CD4-positive, alpha-beta T cell (primary cell): Measurements from ENCODE around the gene SGMS2. TPM values are rescaled to one million over a fixed set of nuclear protein-coding genes. Genes with fewer than 3 reads are reported as not detected.

Source experiments
- ATAC-seq: fragments of 200-7000 bp; cut with Tn5 transposase; one replicate; pipeline ENCODE4 v1.10.0; 2022; ENCODE audit warnings: mild to moderate bottlenecking; ENCODE audit not compliant: poor library complexity
- CTCF ChIA-PET: fragments of 350-600 bp; sonication (Branson Sonifier 250); formaldehyde crosslinking; loops from one replicate; lab custom pipeline; 2021; ENCODE audit warnings: antibody characterized with exemption, inconsistent platforms; lab: Charles Lee
- POLR2A ChIA-PET: fragments of 350-600 bp; sonication (Branson Sonifier 250); formaldehyde crosslinking; loops from one replicate; lab custom pipeline; 2021; ENCODE audit warnings: antibody characterized with exemption, inconsistent platforms; lab: Charles Lee
- DNase-seq, 14 experiments: peaks; one replicate each; pipeline ENCODE4 v3.0.0-alpha.2; 2013 to 2020; ENCODE audit warnings: mixed read lengths in 2 of 14
- H3K27ac ChIP-seq, 2 donors: one replicate each; pipeline versions ENCODE4 v1.5.1 to v1.7.0; 2013; ENCODE audit warnings: low read length in 2 of 2, low read depth in 1 of 2, mild to moderate bottlenecking in 1 of 2
- H3K27me3 ChIP-seq, 2 experiments: 1 replicate in 1 of 2; 2 replicates in 1 of 2; pipeline versions ENCODE4 v1.6.1 to v1.7.0; 2013; ENCODE audit warnings: low read length in 2 of 2, control low read depth in 1 of 2, mild to moderate bottlenecking in 1 of 2, moderate library complexity in 1 of 2; ENCODE audit not compliant: insufficient read depth in 2 of 2, control insufficient read depth in 1 of 2
- H3K36me3 ChIP-seq: one replicate; pipeline ENCODE4 v1.6.1; 2013; ENCODE audit warnings: low read length, control low read depth; ENCODE audit not compliant: insufficient read depth
- H3K4me1 ChIP-seq: one replicate; pipeline ENCODE4 v1.6.1; 2013; ENCODE audit warnings: low read length, control low read depth; ENCODE audit not compliant: insufficient read depth
- H3K4me3 ChIP-seq: one replicate; pipeline ENCODE4 v1.5.1; 2013; ENCODE audit warnings: mild to moderate bottlenecking, low read length, moderate library complexity
- H3K9me3 ChIP-seq, 2 experiments: 1 replicate in 1 of 2; 2 replicates in 1 of 2; pipeline versions ENCODE4 v1.6.1 to v1.7.0; 2013; ENCODE audit warnings: low read length in 2 of 2, mild to moderate bottlenecking in 2 of 2, control low read depth in 1 of 2, moderate library complexity in 1 of 2; ENCODE audit not compliant: control insufficient read depth in 1 of 2, insufficient read depth in 1 of 2
- H3K27ac Mint-ChIP-seq: one replicate; pipeline ENCODE4 v1.8.0; 2020; ENCODE audit warnings: mixed read lengths
- H3K27me3 Mint-ChIP-seq: one replicate; pipeline ENCODE4 v1.8.0; 2021; ENCODE audit warnings: mixed read lengths
- H3K36me3 Mint-ChIP-seq: one replicate; pipeline ENCODE4 v1.8.0; 2021; ENCODE audit warnings: low read depth, mixed read lengths
- H3K4me1 Mint-ChIP-seq: one replicate; pipeline ENCODE4 v1.8.0; 2021; ENCODE audit warnings: low read depth, mixed read lengths
- H3K4me3 Mint-ChIP-seq: one replicate; pipeline ENCODE4 v1.8.0; 2020; ENCODE audit warnings: mild to moderate bottlenecking, mixed read lengths
- H3K9me3 Mint-ChIP-seq: one replicate; pipeline ENCODE4 v1.8.0; 2020; ENCODE audit warnings: mixed read lengths
- CTCF ChIP-seq: fragments of 200-600 bp; IDR thresholded peaks from one replicate; pipeline ENCODE4 v1.8.0; 2022; ENCODE audit warnings: antibody characterized with exemption, mild to moderate bottlenecking
- intact Hi-C, 2 experiments: fragments of 100-400 bp; cut with DNase I in 1 of 2; cut with micrococcal nuclease in 1 of 2; formaldehyde crosslinking; loops; one replicate each; pipeline versions ENCODE4 v1.15.1 to v1.9.0; 2023 to 2025; cut with DNase I, micrococcal nuclease
- total RNA-seq, 174 experiments: library from RNA in 2 of 174; stranded (reverse) in 2 of 174; gene quantifications; one replicate each; pipeline ENCODE4 v1.2.3 and lab custom pipeline; 2021 to 2026

SGMS2 gene
- total RNA-seq, 2 experiments from 2014 or later, result 0.08 TPM; not detected in 1

DNA sequence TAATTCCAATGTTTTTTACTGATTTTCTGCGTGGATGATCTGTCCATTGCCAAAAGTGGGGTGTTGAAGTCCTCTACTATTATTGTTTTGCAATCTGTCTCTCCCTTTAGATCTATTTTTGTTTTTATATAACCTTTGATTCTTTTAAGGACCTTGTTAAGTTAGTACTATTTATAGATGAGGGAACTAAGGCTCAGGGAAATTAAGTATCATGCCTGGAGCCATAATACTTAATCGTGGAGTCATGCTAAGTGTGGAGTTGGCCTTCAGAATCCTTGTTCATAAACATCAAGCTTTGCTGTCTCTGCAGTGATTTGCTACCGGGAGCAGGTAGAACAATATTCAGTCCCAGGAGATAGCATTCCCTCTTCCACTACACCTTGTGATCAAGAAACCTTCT, 31.0 kb downstream of the SGMS2 start:
- H3K36me3 ChIP-seq, result no peaks in the 10 kb centered on the region
- CTCF ChIA-PET, result no interaction called here
- peaks cover 3 to 9% of the 10 kb centered on the region in 2 experiments for H3K27me3 ChIP-seq
- TF ChIP-seq CTCF, result no peak
- Mint-ChIP-seq H3K4me1 (peaks cover 9% of the 10 kb centered on the region), H3K9me3 (no peaks in the 10 kb centered on the region), H3K27me3 (peaks cover 4% of the 10 kb centered on the region), H3K36me3 (no peaks in the 10 kb centered on the region), H3K27ac (no peak overlapping the region), H3K4me3 (no peak overlapping the region)
- POLR2A ChIA-PET, result no interaction called here
- intact Hi-C loops, result no loop called here
- H3K4me3 ChIP-seq, result no peak overlapping the region
- no peaks in the 10 kb centered on the region for H3K4me1 ChIP-seq
- DNase-seq, result no peak
- no peaks in the 10 kb centered on the region for H3K9me3 ChIP-seq
- no peak overlapping the region for H3K27ac ChIP-seq
- ATAC-seq, result no peak

- CTCF ChIA-PET, result no interaction called here
- H3K27me3 Mint-ChIP-seq, result peaks cover 4% of the 10 kb centered on the region
Measured at GRCh38 chr4:107856901-107857300, 32.2 kb downstream of the SGMS2 start.

DNA sequence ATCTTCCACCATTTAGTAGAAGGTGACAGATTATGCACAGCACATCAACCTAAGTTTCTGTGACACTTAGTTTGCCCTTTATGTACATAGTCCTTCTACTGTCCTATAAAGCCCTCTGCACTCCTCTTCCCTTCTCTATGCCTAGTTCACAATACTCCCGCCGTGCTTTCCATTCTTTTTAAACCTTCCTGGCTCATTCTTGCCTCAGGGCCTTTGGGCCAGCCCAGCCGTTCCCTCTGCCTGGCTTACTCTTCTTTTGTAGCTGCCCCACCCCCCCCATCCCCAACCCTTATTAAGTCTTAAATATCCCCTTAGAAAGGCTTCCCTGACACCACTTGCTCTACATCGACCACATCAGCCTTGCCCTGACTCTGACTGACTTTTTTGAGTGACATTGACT, 33.0 kb downstream of the SGMS2 start:
- H3K27ac ChIP-seq, result no peak overlapping the region
- no peak overlapping the region for H3K4me3 Mint-ChIP-seq
- no peak overlapping the region for H3K27ac Mint-ChIP-seq
- H3K9me3 Mint-ChIP-seq, result no peaks in the 10 kb centered on the region
- no peaks in the 10 kb centered on the region for H3K4me1 Mint-ChIP-seq
- H3K27me3 Mint-ChIP-seq, result peaks cover 4% of the 10 kb centered on the region
- ATAC-seq (no peak), DNase-seq (no peak)
- no peaks in the 10 kb centered on the region for H3K9me3 ChIP-seq
- H3K4me3 ChIP-seq, result no peak overlapping the region
- ChIA-PET CTCF (no interaction called here), POLR2A (no interaction called here)
- peaks cover 3 to 20% of the 10 kb centered on the region in 2 experiments for H3K27me3 ChIP-seq
- H3K36me3 Mint-ChIP-seq, result no peaks in the 10 kb centered on the region
- no peaks in the 10 kb centered on the region for H3K36me3 ChIP-seq
- no peak for TF ChIP-seq CTCF
- intact Hi-C loops, result no loop called here
- H3K4me1 ChIP-seq, result no peaks in the 10 kb centered on the region

More at GRCh38 chr4:107856901-107857300, 32.2 kb downstream of the SGMS2 start:
- ATAC-seq (no peak), DNase-seq (no peak)
- H3K27ac ChIP-seq, result no peak overlapping the region
- no peak overlapping the region for H3K4me3 ChIP-seq
- H3K27me3 ChIP-seq, result peaks cover 3 to 12% of the 10 kb centered on the region in 2 experiments
- H3K4me1 ChIP-seq, result no peaks in the 10 kb centered on the region
- POLR2A ChIA-PET, result no interaction called here
- Mint-ChIP-seq H3K27ac (no peak overlapping the region), H3K4me1 (no peaks in the 10 kb centered on the region), H3K4me3 (no peak overlapping the region), H3K36me3 (no peaks in the 10 kb centered on the region), H3K9me3 (no peaks in the 10 kb centered on the region)
- intact Hi-C loops, result no loop called here
- H3K9me3 ChIP-seq, result no peaks in the 10 kb centered on the region
- no peaks in the 10 kb centered on the region for H3K36me3 ChIP-seq
- no peak for TF ChIP-seq CTCF
